ENCODE results near the gene DAGLB.

DAGLB gene

DNA sequence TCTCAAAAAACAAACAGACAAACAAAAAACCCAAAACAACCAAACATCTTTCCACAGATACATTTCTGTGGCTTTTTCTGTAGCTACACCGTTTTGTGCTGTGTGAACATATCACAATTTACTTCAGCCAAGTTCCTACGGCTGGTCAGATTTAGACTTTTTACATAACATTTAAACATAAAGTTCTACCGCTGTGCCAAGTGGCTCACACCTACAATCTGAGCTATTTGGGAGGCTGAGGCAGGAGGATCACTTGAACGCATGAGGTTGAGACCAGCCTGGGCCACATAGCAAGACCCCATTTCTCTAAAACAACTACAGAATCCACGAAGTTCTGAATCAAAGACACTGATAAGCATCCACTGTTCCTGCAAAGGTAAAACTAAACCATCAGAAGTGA is 30.3 kb downstream of the DAGLB start:
- no peak for DNase-seq (ENCODE audit: low read depth, low spot score)
- H3K4me3 ChIP-seq (ENCODE audit: low read depth, low read length) = no peak overlapping the region
- CTCF ChIA-PET = no interaction called here
- no peak for TF ChIP-seq CTCF (IDR thresholded peaks at IDR 0.05; ENCODE audit: insufficient read depth, low read length, missing control alignments)
- POLR2A ChIA-PET = no interaction called here

DNA sequence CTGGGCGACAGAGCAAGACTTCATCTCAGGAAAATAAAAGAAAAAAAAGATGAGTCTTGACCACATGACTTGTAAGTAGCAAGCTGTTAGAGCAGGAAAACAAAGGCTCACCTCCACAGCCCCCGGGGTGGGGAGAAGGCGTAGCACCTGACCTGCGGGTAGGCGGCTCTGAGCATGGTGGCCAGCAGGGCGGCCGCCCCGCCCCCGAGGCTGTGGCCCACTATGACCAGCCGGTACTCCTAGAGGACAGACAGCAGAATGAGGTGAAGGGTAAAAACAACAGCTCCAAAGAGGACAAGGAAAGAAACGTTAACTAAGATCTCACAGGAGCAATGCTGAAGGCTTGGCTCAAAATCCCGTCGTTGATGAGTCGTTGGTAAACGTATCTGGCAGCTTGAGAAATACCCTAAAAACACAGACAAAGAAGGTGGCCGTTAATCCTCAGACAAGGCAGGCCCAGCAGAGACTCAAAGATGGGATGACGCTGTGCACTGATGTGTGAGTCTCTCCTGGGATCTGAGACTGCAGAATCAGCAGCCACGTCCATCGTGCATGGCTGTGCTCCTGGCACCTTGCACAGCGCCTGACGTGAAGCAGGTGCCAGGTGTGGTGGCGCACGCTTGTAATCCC is 31.1 kb downstream of the DAGLB start:
- no peak for TF ChIP-seq CTCF (IDR thresholded peaks at IDR 0.05; ENCODE audit: insufficient read depth, low read length, missing control alignments)
- POLR2A ChIA-PET = no interaction called here
- CTCF ChIA-PET = no interaction called here
- no peak for DNase-seq (ENCODE audit: low read depth, low spot score)
- no peak overlapping the region for H3K4me3 ChIP-seq (ENCODE audit: low read depth, low read length)

DNA sequence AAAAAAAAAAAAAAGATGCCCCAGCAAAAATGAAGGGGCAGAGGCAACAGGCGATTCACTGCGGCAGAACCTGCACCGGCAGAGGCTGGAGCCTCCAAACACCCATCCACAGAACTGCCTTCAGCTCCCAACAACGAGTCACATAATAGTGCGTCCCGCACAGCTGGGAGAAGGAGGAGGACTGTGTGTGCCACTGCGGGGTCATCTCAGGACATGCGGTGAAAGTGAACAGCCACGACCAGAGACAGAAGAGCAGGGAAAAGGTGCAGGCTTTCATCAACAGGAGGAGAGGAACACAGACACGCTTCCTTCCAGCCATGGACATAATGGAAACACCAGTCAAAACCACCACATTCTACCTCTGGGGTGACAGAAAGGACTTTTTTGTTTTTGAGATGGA is 34.1 kb downstream of the DAGLB start:
- ChIA-PET CTCF (interaction anchor here (0.6 to 1.0 kb wide), 2 partner anchors 21 to 63 kb away, joined by 3 to 4 read pairs; no protein-coding TSS in a partner anchor), POLR2A (no interaction called here)
- no peak overlapping the region for H3K4me3 ChIP-seq (ENCODE audit: low read depth, low read length)
- no peak for DNase-seq (ENCODE audit: low read depth, low spot score)
- no peak for TF ChIP-seq CTCF (IDR thresholded peaks at IDR 0.05; ENCODE audit: insufficient read depth, low read length, missing control alignments)

DNA sequence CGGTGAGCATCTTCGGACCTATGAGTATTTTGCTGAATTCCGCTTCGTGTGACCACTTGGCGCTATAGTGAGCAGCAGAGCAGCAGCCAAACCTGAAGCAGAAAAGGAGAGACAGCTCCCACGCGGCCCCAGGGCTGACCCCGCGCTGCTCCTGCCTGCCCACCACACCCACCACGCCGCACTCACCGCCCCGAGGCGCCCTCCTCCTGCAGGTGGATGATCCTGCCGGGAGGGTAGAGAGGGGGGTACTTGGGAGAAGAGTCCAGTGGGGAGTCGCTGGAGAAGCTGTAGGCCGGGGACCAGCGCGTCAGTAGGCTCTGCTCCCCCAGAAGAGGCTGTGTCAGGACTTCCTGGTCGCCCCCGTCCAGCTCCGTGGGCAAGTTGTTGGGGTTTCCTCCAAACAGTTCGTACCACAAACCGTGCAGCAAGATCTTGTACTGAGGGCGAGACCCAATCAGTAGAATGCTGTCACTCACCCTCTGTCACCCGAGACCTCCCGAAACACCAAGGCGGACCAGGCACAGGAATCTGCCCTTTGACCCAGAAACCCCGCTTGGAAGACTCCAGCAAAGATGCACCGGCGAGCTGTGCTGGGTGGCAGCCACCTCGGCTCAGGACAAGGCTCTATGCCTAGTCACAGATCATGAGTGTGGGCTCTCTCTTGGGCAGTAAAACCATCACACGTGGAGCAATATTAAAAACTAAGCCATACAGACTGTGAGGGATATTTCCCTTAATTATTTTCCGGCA is 37.6 kb downstream of the DAGLB start:
- POLR2A ChIA-PET = no interaction called here
- no peak for DNase-seq (ENCODE audit: low read depth, low spot score)
- H3K4me3 ChIP-seq (ENCODE audit: low read depth, low read length) = no peak overlapping the region
- TF ChIP-seq CTCF (IDR thresholded peaks at IDR 0.05; ENCODE audit: insufficient read depth, low read length, missing control alignments) = no peak
- CTCF ChIA-PET = no interaction called here

GRCh38 chr7:6409091-6409490 is 38.7 kb downstream of the DAGLB start:
- CTCF ChIA-PET = no interaction called here
- TF ChIP-seq CTCF (IDR thresholded peaks at IDR 0.05; ENCODE audit: insufficient read depth, low read length, missing control alignments) = no peak
- H3K4me3 ChIP-seq (ENCODE audit: low read depth, low read length) = no peak overlapping the region
- POLR2A ChIA-PET = no interaction called here
- DNase-seq (ENCODE audit: low read depth, low spot score) = no peak

GRCh38 chr7:6407434-6407833 is 40.3 kb downstream of the DAGLB start:
- no peak overlapping the region for H3K4me3 ChIP-seq (ENCODE audit: low read depth, low read length)
- ChIA-PET POLR2A (no interaction called here), CTCF (interaction anchor here (1.4 kb wide), 1 partner anchor 12 kb away, joined by 3 read pairs; no protein-coding TSS in a partner anchor)
- TF ChIP-seq CTCF (IDR thresholded peaks at IDR 0.05; ENCODE audit: insufficient read depth, low read length, missing control alignments) = no peak
- no peak for DNase-seq (ENCODE audit: low read depth, low spot score)

All from AG04449 (cell line).